ENCODE data around the gene NTS.

The NTS gene, protein sequence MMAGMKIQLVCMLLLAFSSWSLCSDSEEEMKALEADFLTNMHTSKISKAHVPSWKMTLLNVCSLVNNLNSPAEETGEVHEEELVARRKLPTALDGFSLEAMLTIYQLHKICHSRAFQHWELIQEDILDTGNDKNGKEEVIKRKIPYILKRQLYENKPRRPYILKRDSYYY

DNA sequence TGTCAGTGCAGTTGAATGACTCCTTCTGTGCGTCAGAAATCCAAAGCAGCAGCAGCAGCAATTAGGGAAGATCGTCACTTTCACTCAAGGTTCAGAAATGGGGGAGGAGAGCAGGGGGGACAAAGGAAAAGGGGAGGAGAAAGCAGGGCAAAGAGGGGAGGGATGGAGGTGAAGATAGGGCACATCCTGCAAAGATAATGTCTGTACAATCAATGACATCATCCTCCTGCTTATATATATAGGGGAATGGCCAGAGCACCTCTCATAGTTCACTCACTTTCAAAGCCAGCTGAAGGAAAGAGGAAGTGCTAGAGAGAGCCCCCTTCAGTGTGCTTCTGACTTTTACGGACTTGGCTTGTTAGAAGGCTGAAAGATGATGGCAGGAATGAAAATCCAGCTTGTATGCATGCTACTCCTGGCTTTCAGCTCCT, at the start of gene NTS:
Gene NTS (plus strand): TSS at position 265 of the 431 bp plus-strand sequence. CDS start 109 bp downstream, at position 374.
- TF ChIP-seq, protein P1, sequence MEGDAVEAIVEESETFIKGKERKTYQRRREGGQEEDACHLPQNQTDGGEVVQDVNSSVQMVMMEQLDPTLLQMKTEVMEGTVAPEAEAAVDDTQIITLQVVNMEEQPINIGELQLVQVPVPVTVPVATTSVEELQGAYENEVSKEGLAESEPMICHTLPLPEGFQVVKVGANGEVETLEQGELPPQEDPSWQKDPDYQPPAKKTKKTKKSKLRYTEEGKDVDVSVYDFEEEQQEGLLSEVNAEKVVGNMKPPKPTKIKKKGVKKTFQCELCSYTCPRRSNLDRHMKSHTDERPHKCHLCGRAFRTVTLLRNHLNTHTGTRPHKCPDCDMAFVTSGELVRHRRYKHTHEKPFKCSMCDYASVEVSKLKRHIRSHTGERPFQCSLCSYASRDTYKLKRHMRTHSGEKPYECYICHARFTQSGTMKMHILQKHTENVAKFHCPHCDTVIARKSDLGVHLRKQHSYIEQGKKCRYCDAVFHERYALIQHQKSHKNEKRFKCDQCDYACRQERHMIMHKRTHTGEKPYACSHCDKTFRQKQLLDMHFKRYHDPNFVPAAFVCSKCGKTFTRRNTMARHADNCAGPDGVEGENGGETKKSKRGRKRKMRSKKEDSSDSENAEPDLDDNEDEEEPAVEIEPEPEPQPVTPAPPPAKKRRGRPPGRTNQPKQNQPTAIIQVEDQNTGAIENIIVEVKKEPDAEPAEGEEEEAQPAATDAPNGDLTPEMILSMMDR (IDR thresholded peaks at IDR 0.05), result no peak
- no peak for TF ChIP-seq ZFX (IDR thresholded peaks at IDR 0.05; ENCODE audit: borderline replicate concordance)
- H3K27ac ChIP-seq, result no peak within 1 kb of the TSS

DNA sequence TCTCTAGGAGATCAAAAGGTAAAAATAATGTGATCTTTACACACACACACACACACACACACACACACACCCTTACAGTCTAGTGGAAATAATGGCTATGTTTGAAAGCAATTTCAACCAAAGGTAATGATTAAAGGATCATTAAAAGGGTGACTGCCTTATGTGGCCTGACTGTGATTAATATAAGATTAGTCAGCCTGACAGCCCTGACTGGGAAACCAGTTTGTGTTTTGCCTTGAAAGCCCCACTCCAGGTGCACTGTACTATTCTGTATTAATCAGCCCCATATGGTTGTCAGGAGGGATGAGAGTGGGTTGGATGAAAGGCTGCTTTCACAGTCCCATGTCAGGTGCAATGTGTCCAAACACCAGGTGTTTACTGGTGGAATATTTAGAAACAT, 48.3 kb upstream of the NTS start:
- no peak overlapping the region for H3K27ac ChIP-seq
- TF ChIP-seq, protein P1 (IDR thresholded peaks at IDR 0.05), result no peak
- no peak for TF ChIP-seq ZFX (IDR thresholded peaks at IDR 0.05; ENCODE audit: borderline replicate concordance)

DNA sequence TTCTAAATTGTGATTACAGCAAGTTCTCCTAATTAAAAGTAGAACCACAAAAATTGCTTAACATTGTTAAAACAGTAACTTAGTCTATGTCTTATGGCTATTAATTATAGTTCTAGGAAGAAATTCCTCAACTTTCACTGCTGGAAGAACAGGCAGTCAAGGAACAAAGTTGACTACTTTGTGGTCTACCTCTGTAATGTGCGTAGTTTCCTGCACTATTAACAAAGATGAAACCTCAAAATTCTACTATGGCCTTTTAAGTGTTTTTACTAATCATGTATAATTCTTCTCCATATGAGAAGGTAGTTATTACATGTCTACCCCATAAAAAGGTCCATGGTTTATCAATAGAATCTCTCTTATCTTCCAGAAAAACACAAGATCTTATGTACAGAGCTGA, 45.5 kb upstream of the NTS start:
- TF ChIP-seq, protein P1 (IDR thresholded peaks at IDR 0.05), result no peak
- TF ChIP-seq ZFX (IDR thresholded peaks at IDR 0.05; ENCODE audit: borderline replicate concordance), result no peak

DNA sequence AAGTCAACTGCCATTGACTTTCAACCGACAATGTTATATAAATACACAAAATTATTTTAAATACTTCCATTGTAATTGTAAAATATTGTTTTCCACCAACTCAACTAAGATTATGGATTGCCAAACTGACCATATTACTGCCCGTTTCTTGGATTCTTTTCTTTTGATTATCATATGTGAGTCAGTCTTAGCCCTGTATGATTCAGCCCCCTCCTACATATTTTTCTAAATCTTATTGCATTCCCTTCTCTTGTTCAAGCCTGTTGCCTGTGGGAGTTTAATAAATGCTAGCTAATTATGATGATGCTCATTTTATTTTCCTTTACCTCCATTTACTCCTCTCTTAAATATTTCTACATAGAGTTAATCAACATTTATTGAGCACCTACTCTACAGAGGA, 44.7 kb upstream of the NTS start:
- no peak for TF ChIP-seq ZFX (IDR thresholded peaks at IDR 0.05; ENCODE audit: borderline replicate concordance)
- TF ChIP-seq, protein P1 (IDR thresholded peaks at IDR 0.05), result no peak
- H3K27ac ChIP-seq, result no peak overlapping the region

More for the DNA sequence above, 45.5 kb upstream of the NTS start:
- H3K27ac ChIP-seq, result no peak overlapping the region

DNA sequence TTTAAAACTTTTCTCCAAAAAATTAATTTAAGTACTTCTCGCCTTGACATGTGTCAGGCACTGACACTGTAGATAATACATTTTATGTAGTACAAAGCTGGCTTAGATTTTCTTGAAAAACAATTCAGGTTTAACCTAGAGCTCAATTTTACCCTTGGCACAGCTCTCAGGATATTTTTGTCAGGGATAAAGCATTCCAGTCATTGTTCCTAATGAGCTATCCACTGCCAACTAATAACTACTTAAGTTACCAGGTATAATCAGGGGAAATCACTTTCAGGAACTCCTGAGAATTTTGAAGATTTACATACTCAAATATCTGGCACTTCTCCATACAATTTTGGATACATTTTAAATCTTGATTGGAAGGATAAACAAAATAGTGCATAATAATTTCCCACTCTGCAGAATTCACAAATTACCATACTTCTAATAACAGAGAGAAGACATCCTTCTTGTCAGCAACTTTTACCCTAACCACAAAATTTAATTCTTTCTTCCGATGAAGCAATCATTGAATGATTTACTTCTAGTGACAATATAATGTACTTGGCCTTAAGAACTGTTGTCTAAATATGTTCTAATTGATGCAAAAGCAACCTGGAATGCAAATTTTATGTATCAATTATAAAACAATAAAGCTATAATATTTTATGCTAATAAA, 42.6 kb upstream of the NTS start:
- TF ChIP-seq, protein P1 (IDR thresholded peaks at IDR 0.05), result no peak
- no peak for TF ChIP-seq ZFX (IDR thresholded peaks at IDR 0.05; ENCODE audit: borderline replicate concordance)
- no peak overlapping the region for H3K27ac ChIP-seq

DNA sequence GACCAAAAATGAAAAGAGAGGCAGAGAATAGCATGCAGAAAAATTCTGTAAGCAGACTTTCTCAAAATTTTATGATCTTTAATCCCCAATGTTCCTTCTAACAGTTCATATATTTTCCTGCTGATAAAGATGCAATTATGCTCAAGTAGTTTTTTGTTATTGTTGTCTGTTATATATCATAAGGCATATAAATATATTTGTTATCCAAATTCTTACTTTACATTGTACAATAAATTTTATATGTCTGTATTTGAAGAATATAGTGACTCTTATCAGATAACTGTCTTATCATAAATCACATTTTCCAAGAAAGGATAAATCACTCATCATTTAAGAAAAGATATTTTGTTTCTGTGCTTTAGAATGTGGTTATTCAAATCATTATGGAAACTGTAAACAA, 40.5 kb upstream of the NTS start:
- H3K27ac ChIP-seq, result no peak overlapping the region
- TF ChIP-seq ZFX (IDR thresholded peaks at IDR 0.05; ENCODE audit: borderline replicate concordance), result no peak
- TF ChIP-seq, protein P1 (IDR thresholded peaks at IDR 0.05), result no peak

DNA sequence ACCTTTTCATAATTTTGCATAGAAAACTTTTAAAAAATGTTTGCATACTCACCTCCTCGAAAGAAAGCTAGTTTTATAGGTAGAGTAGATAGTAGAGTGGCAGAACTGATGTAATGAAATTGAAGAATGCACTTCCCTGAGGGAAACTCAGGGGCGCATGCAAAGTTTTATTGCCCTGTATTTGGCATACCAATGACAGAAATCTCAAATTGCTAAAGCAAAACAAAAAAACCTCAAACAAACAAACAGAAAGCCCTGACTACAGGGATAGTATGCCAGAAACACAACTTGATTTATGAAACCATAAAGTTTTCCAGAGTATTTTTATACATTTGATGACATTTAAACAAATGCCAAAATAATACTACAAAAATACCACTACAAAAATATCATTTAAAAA, 39.7 kb upstream of the NTS start:
- TF ChIP-seq ZFX (IDR thresholded peaks at IDR 0.05; ENCODE audit: borderline replicate concordance), result no peak

More for the DNA sequence above, 39.7 kb upstream of the NTS start:
- no peak overlapping the region for H3K27ac ChIP-seq
